C4-2B (cell line): ENCODE results near the gene RSPO4.

Experiments
- CTCF ChIP-seq: fragments of 450-650 bp; conservative IDR thresholded peaks from 2 replicates; pipeline ENCODE4 v1.5.1; 2017; ENCODE audit warnings: mild to moderate bottlenecking
- ZFX ChIP-seq: fragments of 450-650 bp; IDR thresholded peaks from 2 replicates; pipeline ENCODE4 v1.6.1; 2017

GRCh38 chr20:1015181-1015580 lies 13.1 kb upstream of the RSPO4 start:
- TF ChIP-seq ZFX (no peak), CTCF (no peak)
